ENCODE results near the gene CBX2.

CBX2 gene

GRCh38 chr17:79831265-79832217, 53.6 kb downstream of the CBX2 start:
- no peak for DNase-seq

DNA sequence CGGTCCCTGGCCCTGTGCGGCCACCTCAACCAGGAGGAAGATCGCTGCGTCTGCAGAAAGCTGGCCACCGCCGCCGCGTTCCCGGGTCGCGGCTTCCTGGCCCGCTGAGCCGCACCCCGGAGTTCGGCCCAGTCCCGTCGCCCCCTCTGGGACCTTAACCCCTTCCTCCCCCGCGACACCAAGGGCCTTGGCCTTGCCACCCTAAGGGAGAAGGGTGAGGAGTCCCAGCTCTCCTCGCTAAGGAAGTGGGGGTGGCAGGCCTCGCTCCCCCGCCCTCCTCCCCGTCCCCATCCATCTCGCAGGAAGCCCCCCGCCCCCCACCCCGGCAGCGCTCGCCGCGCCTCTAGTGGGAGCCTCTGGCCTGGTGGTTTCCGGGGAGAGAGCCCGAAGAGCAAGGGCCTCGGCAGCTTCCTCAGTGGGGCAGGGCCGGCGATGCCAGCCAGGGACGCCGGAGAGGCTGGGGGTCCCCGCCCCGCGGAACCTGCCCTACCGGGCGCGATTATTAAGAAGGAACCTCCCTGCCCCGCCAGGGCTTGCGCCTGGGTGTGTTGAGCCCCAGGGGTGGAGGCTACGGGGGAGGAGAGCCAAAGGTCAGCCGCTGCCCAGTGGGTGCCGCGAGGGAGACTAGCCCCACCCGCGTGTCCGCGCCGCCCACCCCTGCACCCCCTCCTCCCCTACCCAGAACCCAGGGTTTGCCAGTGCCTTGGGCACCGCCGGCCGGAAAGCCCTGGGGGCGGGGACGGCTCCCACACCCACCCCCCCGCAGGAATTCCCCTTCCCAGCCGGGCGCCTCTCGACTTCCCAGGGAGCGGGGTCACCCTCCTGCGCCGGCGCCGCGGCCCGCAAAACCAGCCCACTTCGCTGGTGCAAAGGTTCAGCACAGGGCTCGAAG, 54.5 kb downstream of the CBX2 start:
- DNase-seq = no peak

- DNase-seq = no peak
These were observed 55.1 kb downstream of the CBX2 start for GRCh38 chr17:79833110-79833450.

- DNase-seq = no peak
These were observed 56.0 kb downstream of the CBX2 start for GRCh38 chr17:79833744-79834564.

DNA sequence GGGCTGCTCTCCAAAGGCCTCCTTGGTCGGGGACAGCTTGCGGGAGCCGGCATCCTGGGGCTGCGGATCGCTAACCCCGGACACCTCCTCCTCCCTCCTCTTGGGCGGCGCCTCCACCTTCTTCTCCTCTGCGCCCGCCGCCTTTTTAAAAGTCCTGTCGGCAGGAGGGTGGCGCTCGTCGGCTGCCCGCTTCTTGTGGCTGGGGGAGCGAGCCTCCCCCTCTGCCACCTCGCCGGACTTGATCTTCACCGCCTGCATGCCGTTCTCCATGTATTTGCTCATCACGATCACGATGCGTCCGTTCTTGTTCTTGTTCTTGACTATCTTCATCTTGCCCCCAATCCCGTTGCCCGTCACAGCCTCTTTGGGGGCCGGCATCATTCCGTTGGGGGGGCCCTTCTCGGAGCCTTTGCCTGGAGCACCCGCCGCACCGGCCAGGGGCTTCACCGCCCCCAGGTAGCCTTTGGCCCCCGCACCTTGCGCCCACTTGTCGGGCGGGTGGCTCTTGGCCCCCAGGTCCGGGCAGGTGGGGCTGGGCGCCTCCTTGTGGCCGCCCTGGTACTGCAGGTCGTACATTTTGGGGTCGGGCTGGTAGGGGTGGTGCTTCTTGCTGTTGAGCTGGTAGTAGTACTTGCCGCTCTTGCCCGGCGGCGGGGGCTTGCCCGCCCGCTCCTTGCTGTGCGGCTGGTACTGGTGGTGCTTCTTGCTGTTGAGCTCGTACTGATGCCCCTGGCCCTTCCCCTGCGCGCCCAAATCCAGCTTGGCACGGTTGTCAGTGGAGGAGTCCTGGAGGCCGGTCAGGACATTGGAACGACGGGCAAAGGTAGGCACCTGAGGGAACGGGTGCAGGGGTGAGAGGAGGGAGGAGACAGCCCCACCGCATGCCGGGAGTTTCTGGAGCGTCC, 56.9 kb downstream of the CBX2 start:
- DNase-seq = peak in 4 of 6 experiments; percentile 30 to 60 (median 42)

DNA sequence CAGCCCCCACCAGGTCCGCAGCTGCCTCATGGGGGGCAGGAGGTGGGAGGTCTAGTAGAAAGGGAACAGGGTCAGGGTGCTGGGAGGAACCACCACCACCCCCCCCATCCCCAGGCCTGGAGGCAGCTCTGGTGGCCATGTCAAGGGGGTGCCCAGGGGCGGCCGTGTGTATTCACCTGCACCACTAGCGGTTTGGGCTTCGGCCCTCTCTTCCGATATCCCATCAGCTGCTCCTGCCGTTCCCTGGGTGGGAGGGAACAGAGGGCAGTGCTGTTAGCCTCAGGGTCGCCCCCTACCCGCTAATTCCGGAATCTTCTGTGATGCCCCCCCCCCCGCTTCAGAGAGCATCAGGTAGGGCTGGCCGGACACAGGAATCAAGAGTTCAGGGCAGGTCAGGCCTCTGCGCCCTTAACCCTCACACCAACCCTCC, 57.5 kb downstream of the CBX2 start:
- DNase-seq = no peak

GRCh38 chr17:79835953-79836509, 58.1 kb downstream of the CBX2 start:
- DNase-seq = peak in 1 of 6 experiments; percentile 22

GRCh38 chr17:79836510-79836971, 58.6 kb downstream of the CBX2 start:
- no peak for DNase-seq

DNA sequence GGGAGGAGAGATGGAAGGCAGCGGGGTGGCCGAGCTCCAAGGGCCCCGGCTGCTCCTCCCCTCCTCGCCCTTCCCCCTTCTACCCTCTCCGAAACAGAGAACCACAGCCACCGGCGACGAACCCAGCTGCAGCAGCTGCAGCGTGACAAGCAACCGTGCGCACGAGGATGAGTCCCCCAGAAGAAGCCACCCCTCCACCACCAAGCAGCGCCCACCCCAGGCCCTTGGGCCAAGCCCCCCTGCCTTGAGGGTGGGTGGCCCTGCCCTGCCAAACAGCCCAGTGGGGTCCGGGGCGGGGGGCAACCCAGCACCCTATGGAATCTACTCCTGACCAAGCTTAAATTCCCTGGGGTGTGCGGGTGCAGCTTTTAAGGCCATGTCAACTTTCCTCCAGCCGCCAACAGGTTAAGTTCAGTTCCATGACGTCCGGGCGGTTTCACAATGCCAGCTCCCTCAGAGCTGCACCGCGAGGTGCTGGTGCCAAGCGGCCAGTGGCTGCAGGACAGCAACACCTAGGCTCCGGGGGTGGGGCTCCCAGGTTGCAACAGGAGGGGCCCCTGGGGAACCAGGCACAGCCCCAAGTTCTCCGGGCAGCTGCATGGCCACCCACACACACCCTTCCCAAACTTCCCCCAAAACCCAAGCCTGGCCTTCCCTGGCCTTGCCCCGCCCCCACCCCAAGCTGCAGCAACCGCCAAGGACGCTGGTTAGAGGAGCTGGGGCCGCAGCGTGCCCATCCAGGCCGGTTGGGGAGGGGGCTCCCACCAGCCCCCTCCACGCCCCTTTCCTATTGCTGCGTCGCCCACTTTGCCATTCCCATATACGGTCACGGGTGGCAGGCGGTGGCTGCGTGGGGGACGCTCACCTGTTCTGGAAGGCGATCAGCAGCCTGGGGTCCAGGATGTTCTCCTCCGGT, 59.3 kb downstream of the CBX2 start:
- DNase-seq = peak in 4 of 6 experiments; percentile 19 to 48 (median 26)

Measured in stimulated activated naive CD4-positive, alpha-beta T cell (primary cell).